HG02610 (cell line): ENCODE results near the gene METTL9.
A peak's percentile ranks its signal among the peaks of the same experiment; 100 is the strongest.
"Not testable (repeated sequence)": the region's sequence is repeated elsewhere in the genome, so short reads cannot be mapped to it uniquely, and the experiment has no call there.

Source experiments
- ATAC-seq: cut with Tn5 transposase; IDR thresholded peaks from one replicate; pipeline ENCODE4 v1.9.1; 2021; ENCODE audit warnings: mild to moderate bottlenecking, moderate library complexity; ENCODE audit not compliant: unreplicated experiment

METTL9 gene

DNA sequence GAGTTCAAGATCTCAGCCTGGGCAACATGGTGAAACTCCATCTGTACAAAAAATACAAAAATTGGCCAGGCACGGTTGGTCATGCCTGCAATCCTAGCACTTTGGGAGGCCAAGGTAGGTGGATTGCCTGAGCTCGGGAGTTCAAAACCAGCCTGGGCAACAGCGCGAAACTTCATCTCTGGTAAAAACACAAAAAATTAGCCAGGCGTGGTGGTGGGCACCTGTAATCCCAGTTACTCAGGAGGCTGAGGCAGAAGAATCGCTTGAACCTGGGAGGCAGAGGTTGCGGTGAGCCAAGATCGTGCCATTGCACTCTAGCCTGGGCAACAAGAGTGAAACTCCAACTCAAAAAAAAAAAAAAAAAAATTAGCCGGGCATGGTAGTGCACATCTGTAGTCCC is 25.9 kb upstream of the METTL9 start:
- not testable (repeated sequence) for ATAC-seq

DNA sequence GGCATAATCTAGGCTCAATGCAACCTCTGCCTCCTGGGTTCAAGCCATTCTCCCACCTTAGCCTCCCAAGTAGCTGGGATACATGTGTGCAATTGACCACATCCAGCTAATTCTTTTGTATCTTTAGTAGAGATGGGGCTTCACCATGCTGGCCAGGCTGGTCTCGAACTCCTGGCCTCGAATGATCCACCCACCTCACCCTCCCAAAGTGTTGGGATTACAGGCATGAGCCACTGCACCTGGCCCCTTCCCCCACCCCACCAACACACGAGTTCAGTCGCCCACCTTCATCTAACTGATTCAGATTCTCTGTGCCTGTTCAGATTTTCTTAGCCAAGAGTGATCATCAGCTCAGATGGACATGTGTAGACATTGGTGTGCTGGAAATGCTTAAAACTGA is 25.0 kb upstream of the METTL9 start:
- no peak for ATAC-seq

DNA sequence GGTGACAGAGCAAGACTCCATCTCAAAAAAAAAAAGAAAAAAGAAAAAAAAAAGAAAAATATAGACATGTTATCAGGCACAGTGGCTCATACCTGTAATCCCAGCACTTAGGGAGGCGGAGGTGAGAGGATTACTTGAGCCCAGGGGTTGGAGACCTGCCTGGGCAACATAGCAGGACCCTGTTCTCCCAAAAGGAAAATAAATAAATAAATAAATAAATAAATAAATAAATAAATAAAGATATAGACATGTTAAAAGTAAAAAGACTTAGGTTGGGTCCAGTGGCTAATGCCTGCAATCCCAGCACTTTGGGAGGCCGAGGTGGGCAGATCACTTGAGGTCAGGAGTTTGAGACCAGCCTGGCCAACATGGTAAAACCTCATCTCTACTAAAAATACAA is 23.1 kb upstream of the METTL9 start:
- ATAC-seq: not testable (repeated sequence)

DNA sequence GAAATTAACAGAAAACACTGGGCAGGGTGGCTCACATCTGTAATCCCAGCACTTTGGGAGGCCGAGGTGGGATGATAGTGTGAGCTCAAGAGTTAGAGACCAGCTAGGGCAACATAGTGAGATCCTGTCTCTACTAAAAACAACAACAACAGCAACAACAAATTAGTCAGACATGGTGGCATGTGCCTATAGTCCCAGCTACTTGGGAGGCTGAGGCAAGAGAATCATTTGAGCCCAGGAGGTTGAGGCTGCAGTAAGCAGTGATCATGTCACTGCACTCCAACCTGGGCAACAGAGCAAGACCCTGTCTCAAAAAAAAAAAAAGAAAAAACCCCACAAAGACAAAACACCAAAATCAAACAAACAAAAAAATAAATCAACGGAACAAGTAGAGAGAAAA is 21.9 kb upstream of the METTL9 start:
- not testable (repeated sequence) for ATAC-seq

DNA sequence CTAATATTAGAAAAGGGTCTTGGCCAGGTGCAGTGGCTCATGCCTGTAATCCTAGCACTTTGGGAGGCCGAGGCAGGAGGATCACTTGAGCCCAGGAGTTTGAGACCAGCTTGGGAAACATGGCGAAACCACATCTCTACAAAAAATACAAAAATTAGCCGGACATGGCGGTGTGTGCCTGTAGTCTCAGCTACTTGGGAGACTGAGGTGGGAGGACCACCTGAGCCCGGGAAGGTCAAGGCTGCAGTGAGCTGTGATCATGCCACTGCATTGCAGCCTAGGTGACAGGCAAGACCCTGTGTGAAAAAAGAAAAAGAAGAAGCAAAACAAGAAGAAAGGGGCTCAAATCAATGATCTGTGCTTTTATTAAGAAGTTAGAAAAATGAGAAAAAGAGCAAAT is 21.1 kb upstream of the METTL9 start:
- ATAC-seq: not testable (repeated sequence)

DNA sequence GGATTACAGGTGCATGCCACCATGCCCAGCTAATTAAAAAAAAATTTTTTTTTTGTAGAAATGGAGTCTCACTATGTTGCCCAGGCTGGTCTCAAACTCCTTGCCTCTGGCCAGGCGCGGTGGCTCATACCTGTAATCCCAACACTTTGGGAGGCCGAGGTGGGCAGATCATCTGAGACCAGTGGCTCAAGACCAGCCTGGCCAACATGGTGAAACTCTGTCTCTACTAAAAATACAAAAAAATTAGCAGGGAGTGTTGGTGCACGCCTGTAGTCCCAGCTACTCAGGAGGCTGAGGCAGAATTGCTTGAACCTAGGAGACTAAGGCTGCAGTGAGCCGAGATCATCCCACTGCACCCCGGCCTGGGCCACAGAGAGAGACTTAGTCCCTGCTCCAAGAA is 19.2 kb upstream of the METTL9 start:
- not testable (repeated sequence) for ATAC-seq

DNA sequence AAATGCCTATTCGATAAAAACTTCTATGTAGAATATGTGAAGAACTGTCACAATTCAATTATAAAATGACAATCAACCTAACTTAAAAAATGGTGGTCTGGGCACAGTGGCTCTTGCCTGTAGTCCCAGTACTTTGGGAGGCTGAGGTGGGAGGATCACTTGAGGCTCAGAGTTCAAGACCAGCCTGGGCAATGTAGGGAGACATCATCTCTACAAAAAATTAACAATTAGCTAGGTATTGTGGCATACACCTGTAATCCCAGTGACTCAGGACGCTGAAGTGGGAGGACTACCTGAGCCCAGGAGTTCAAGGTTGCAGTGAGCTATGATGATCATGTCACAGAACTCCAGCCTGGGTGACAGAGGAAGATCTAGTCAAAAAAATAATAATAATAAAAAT is 18.6 kb upstream of the METTL9 start:
- no peak for ATAC-seq

DNA sequence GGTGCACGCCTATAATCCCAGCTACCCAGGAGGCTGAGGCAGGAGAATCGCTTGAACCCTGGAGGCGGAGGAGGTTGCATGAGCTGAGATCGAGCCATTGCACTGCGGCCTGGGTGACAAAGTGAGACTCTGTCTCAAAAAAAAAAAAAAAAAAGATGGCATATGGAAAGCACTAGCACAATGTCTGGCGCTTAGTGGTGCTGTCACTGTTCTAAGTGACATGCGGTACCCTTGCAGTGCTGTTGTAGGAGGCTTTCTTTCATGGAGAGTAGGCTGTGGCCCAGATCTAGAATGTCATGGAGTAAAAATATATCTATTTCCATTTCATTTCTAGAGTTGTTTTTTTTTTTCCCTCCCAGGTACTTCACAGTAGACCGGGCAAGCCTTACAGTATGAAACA is 14.6 kb upstream of the METTL9 start:
- no peak for ATAC-seq

DNA sequence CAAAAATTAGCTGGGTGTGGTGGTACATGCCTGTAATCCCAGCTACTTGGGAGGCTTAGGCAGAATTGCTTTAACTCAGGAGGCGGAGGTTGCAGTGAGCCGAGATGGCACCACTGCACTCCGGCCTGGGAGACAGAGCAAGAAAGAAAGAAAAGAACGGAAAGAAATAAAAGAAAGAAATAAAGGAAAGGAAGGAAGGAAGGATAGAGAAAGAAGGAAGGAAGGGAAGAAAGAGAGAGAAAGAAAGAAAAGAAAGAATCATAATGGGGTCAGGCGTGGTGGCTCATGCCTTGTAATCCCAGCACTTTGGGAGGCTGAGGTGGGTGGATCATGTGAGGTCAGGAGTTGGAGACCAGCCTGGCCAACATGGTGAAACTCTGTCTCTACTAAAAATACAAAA is 10.8 kb upstream of the METTL9 start:
- ATAC-seq: not testable (repeated sequence)

DNA sequence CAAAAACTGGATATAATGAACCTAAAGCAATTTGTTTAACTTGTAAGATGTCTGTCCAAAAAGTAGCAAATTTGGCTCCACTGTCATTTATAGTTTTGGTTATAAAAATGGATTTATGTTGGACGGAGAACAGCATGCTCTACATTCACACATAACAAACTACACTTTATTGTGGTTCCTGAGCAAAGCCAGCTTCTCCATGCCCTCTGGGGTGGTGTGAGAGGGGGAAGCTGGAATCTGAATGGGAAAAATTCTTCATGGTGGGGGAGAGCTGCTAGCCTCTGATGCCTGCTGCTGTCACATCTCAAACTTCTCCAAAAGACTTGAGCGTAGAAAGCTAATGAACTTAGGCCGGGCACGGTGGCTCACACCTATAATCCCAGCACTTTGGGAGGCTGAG is 9.8 kb upstream of the METTL9 start:
- ATAC-seq: no peak

DNA sequence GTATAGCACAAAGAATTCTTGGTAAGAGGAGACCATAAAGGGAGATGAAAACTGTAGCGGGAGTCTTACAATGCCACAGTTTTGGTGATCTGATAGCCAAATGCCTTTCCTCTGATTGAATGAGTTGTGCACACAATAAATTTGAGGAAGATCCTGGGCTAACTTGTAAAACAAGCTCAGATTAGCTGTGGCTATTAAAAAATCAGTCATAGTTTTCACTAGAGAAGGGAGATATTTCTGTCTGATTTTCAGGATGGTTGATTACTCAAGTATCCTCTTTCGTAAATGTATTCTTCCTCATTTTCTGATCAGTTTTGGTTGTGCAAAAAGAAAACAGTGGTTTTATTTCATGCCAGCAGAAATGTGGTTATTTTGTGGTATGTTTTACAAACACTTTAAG is 9.1 kb upstream of the METTL9 start:
- ATAC-seq: no peak

DNA sequence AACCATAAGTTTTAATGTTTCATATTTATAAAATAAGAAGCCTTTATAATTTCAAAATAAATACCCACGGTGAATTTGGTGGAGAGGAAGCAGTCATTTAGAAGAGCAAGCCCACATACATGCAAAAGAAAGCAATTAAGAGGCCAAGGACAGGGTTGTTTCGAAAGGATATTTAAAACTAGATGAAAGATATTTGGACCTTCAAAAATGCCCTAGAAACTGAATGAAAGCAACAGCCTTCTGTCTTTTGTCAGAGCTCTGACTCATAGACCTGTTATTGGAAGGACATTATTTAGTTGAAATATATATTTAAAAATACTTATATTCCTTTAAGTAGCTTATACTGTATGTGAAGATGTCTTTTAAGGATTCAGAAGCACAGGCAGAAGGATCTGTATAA is 8.6 kb upstream of the METTL9 start:
- no peak for ATAC-seq

DNA sequence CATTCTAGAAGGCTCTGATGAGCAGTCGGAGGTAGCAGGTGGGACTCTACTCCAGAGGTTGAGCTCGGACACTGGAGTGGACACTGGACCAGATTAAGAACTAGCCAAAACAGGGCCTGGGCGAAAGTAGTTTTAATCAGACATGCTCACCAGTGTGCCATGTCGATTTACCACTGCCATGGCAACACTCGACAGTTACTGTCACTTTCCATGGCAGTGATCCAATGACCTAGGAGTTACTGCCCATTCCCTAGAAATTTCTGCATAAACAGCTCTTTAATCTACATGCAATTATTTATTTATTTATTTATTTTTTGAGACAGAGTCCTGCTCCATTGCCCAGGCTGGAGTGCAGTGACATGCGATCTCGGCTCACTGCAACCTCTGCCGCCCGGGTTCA is 7.2 kb upstream of the METTL9 start:
- no peak for ATAC-seq

DNA sequence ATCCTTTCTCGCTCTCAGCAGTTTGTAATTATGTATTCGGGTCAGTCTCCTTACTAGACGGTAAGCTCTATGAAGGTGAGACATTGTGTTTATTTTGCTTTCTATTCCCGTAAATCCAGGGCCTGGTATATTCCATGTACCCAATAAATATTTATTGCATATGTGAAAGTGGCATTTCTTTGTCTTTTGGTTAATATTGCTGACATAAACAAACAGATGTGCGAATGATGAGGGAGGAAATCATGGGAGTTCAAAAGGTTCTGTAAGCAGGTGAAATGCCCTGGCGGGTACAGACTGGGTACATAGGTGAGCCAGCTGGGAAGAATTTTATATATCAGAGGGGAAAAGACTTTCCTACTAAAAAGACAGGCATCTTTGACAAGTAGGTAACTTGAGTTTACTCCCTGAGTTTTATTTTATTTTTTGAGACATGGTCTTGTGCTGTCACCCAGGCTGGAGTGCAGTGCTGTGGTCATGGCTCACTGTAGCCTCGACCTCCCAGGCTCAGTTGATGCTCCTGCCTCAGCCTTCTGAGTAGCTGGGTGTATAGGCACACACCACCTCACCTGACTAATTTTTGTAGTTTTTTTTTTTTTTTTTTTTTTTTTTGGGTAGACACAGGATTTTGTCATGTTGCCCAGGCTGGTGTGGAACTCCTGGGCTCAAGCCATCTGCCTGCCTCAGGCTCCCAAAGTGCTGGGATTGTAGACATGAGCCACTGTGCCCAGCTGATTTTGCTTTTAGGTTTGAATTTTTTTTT is 5.7 kb upstream of the METTL9 start:
- ATAC-seq: no peak

DNA sequence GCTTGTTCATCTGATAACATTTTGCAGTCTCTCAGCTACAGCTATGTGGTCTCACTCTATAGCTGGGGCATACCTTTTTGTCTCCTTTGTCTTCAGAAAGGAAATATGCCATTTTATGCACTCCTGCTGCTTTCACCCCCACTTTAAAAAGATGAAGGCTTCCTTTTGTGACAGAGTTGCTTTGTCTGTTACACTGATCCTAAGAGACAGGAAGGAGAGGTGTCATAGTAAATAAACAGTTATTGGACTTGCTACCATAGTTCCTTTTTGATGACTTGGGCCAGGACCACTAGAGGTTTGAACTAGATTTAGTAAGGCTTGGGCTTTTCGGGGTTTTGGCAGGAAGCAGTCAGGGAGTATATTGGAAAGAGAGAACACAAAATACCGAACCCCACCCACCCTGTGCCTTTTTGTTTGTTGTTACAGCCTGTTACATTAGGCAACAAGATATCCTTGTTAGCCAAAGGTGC is 1.8 kb upstream of the METTL9 start:
- ATAC-seq: no peak

DNA sequence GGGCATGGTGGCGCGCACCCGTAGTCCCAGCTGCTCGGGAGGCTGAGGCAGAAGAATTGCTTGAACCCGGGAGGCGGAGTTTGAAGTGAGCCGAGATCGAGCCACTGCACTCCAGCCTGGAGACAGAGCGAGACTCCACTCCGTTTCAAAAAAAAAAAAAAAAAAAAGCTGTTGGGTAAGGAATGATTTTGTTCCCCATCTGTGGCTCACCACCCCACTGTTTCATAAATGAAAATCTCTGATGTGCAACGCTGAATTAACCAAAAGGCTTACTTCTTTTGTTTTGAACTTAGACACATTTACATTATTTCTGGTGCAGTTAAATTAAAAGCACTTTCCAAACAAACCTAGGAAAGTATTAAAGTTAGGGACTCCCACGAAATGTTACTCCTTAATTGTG is 1.2 kb upstream of the METTL9 start:
- no peak for ATAC-seq

DNA sequence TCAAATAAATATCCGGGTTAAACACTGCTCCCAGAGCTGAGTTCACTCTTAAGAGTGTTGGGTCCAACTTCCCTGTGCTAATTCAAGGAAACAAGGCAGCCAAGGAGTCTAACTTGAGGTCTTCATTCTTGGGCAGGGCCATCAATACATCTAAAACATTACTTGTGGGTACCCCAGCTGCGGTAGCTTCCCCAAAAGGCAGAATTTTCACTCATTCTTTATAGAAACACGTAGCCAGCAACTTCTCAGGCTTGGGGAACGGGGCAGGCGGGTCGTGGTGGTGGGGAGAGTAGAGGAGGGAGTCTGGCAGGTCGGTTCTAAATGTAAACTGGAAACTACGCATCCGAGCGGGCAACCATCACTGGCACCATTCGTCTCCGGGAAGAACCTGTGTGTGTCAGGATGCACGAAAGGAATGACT is 666 bp upstream of the METTL9 start:
- ATAC-seq: no peak

DNA sequence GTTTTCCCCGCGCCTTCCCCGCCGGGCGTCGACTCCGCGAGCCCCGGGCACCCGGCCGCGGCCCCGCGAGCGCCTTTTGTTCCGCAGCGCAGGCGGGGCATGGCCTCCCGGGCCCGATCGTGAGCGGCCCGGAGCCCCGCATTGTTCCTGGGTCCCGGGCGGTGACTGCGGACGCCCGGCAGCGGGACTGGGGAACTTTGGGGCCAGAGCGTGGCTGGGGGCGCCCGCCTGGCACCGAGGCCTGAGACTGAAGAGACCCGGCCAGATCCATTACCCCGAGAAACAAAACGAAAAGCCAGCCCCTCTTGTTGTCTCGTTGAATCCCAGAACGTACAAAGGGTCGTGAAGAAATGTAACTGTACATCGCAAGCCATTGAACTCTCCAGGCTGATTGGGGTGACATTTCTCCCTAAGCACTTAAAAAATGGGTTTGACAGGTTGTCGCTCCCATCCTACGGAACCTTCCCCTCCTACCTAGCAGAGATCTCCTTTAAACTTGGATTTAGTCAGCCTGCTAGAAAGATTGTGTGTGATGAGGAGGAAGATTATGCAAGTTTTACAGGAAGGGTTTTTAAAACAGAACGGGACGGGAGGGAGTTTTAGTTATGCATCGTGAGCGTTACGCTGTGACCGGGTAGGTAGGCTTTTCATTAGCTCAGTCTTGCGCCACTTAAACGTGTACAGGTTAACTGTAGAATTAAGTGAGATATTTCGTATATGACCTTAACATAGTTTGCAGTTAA is 825 bp downstream of the METTL9 start:
- peak; percentile 18 for ATAC-seq

DNA sequence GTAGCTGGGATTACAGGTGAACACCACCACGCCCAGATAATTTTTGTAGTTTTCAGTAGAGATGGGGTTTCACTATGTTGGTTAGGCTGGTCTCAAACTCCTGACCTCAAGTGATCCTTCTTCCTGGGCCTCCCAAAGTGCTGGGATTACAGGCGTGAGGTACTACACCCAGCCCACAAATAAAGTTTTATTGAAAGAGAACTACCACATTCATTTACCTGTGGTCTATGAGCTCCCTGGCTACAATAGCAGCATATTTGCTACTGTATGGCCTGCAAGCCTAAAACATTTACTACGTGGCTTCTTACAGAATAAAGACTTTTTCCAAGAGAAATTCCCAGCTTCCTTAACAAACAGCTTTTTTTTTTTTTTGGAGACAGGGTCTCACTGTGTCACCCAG is 3.4 kb downstream of the METTL9 start:
- no peak for ATAC-seq

DNA sequence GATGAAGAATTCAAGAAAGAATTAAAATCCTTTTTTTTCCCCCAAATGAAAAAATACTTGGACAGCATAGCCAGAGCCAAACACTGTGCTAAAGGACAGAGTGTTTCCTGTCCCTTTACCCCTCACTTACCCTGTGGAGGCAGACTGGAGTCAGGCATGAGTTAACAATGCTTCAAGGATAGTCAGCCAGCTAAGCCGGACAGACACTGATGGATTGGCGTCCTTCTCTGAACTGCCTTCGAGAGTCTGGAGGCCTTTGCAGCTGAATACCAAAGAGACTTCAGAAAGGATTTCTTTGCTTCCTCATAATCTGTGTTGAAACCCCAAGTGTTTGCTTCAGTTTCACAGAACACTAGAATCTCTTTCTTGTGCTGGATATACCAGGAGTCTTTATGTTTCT is 4.6 kb downstream of the METTL9 start:
- ATAC-seq: no peak

DNA sequence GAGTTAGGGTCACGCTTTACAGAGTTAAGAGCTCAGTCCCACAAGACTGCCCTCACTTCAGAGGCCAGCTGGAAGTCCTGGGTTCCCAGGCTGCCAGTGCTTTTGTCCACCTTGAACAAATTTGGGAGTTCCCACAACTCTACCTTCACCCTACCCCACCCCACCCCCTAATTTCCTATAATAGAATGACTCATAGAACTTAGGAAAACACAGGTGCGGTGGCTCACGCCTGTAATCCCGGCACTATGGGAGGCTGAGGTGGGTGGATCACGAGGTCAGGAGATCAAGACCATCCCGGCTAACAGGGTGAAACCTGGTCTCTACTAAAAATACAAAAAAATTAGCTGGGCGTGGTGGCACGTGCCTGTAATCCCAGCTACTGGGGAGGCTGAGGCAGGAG is 6.5 kb downstream of the METTL9 start:
- ATAC-seq: not testable (repeated sequence)

DNA sequence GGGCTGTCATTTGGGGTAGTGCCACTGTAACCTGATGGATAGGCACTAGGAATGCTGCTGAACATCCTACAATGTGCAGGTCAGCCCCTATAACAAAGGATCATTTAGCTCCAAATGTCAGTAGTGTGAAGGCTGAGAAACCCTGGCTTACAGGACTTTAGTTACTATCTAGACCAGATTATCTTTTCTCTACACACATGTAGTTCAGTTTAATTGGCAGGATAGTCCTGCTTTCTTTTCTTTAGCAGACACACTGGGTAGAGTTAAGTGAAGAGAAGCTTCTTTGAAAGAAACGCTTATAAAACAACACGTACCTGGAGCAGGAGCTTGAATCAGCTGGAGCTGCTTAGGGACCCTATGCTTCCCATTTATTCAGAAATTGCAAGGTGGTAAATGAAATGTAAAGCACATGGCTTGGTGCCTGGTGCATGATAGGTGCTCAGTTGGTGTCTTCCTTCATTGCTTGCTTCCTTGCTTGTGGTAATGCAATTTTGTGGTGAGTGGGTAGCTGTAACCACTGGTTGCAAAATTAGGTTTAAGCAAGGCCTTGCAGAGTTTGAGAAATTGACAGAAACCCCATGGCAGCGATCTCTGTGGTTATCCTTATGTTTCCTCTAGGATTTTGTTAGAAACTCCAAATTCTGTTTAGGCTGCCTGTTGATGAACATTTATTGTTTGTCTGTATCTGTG is 9.4 kb downstream of the METTL9 start:
- no peak for ATAC-seq
